Astrocyte of the cerebellum (primary cell): Measurements from ENCODE around the gene XPO4.
A peak's percentile ranks its signal among the peaks of the same experiment; 100 is the strongest.

Source experiments
- DNase-seq: peaks from one replicate; pipeline ENCODE4 v3.0.0-alpha.2; 2011; ENCODE audit warnings: low read depth
- H3K4me3 ChIP-seq: 2 replicates; pipeline ENCODE4 v1.5.1; 2011; ENCODE audit warnings: mild to moderate bottlenecking, low read depth, low read length, moderate library complexity
- CTCF ChIP-seq: IDR thresholded peaks from 2 replicates; pipeline ENCODE4 v1.5.1; 2012; ENCODE audit warnings: low read length, low read depth, moderate library complexity, mild to moderate bottlenecking; ENCODE audit errors: missing control alignments
- in situ Hi-C: cut with HindIII; loops from 2 replicates; pipeline ENCODE4 v1.10.0; 2017; ENCODE audit warnings: low sequenced_read_pairs

XPO4 gene

GRCh38 chr13:20823071-20823470 lies 79.5 kb downstream of the XPO4 start:
- H3K4me3 ChIP-seq, result no peak overlapping the region
- in situ Hi-C loops, result no loop called here
- no peak for DNase-seq
- no peak for TF ChIP-seq CTCF

GRCh38 chr13:20822406-20822805 lies 80.1 kb downstream of the XPO4 start:
- DNase-seq, result no peak
- in situ Hi-C loops, result no loop called here
- no peak overlapping the region for H3K4me3 ChIP-seq

GRCh38 chr13:20819715-20820114 lies 82.8 kb downstream of the XPO4 start:
- H3K4me3 ChIP-seq, result no peak overlapping the region
- TF ChIP-seq CTCF, result no peak
- in situ Hi-C loops, result no loop called here
- no peak for DNase-seq

More at GRCh38 chr13:20822406-20822805, 80.1 kb downstream of the XPO4 start:
- TF ChIP-seq CTCF, result no peak

GRCh38 chr13:20815464-20815863 lies 87.1 kb downstream of the XPO4 start:
- TF ChIP-seq CTCF, result no peak
- no peak overlapping the region for H3K4me3 ChIP-seq
- in situ Hi-C loops, result no loop called here
- no peak for DNase-seq

- TF ChIP-seq CTCF, result no peak
- in situ Hi-C loops, result no loop called here
- peak; percentile 81 for DNase-seq
- H3K4me3 ChIP-seq, result no peak overlapping the region
Measured at GRCh38 chr13:20814224-20814910, 88.2 kb downstream of the XPO4 start.

GRCh38 chr13:20812890-20813289 lies 89.7 kb downstream of the XPO4 start:
- no peak for TF ChIP-seq CTCF
- in situ Hi-C loops, result no loop called here

More at GRCh38 chr13:20812890-20813289, 89.7 kb downstream of the XPO4 start:
- no peak overlapping the region for H3K4me3 ChIP-seq
- DNase-seq, result no peak
